GM12878 (cell line): ENCODE data around the gene XPO5. TPM values are rescaled to one million over a fixed set of nuclear protein-coding genes. Genes with fewer than 3 reads are reported as not detected.

Source experiments
- ATAC-seq: fragments of 200-7000 bp; cut with Tn5 transposase; 3 replicates; pipeline ENCODE4 v1.9.1; 2020; ENCODE audit warnings: mild to moderate bottlenecking, moderate library complexity
- BruUV-seq: library from RNA; stranded (reverse); fragments of 400-500 nt; replicated peaks from 2 replicates; lab custom pipeline; 2021; lab: Mats Ljungman, UMichigan
- CTCF ChIA-PET: fragments of 300-600 bp; sonication (Branson Sonifier 250); formaldehyde crosslinking; extraction: SDS; loops from one replicate; lab custom pipeline; 2021; ENCODE audit warnings: inconsistent platforms; lab: Yijun Ruan, JAX
- POLR2A ChIA-PET: fragments of 350-600 bp; formaldehyde crosslinking; extraction: SDS; loops from one replicate; lab custom pipeline; 2021; ENCODE audit warnings: inconsistent platforms; lab: Charles Lee
- RAD21 ChIA-PET: fragments of 300-600 bp; sonication (Branson Sonifier 250); formaldehyde crosslinking; loops from one replicate; lab custom pipeline; 2023; ENCODE audit warnings: antibody characterized with exemption; ENCODE audit not compliant: unreplicated experiment; lab: Charles Lee
- SMC1A ChIA-PET: fragments of 300-600 bp; sonication (Branson Sonifier 250); formaldehyde crosslinking; loops from one replicate; lab custom pipeline; 2023; ENCODE audit not compliant: unreplicated experiment, uncharacterized antibody; lab: Charles Lee
- DNase-seq: peaks from one replicate; pipeline ENCODE4 v3.0.0-alpha.2; 2011; ENCODE audit warnings: low read depth, low spot score
- FAIRE-seq: peaks from 3 replicates; lab custom pipeline; 2011; peaks lifted over from hg19 to GRCh38; lab: Jason Lieb, UNC
- H2AFZ ChIP-seq: 2 replicates; pipeline ENCODE4 v1.6.0; 2011; ENCODE audit warnings: low read depth, low read length, control low read depth; ENCODE audit not compliant: control insufficient read depth
- H3K27ac ChIP-seq: 2 replicates; pipeline ENCODE4 v1.5.1; 2011; ENCODE audit warnings: control low read depth; ENCODE audit not compliant: control insufficient read depth, insufficient read depth
- H3K27me3 ChIP-seq, 2 experiments: replicated peaks in 1 of 2; 2 replicates each; pipeline versions ENCODE4 v1.6.0 to v1.6.1; 2011; ENCODE audit warnings: low read length in 1 of 2; ENCODE audit not compliant: control insufficient read depth in 2 of 2, insufficient read depth in 2 of 2
- H3K36me3 ChIP-seq, 2 experiments: 2 replicates each; pipeline ENCODE4 v1.5.1; 2011; ENCODE audit warnings: low read length in 1 of 2; ENCODE audit not compliant: control insufficient read depth in 2 of 2, insufficient read depth in 2 of 2
- H3K4me1 ChIP-seq: 2 replicates; pipeline ENCODE4 v1.6.1; 2011; ENCODE audit warnings: mild to moderate bottlenecking, low read length, moderate library complexity, mixed read lengths; ENCODE audit not compliant: control insufficient read depth, insufficient read depth
- H3K4me2 ChIP-seq: 2 replicates; pipeline ENCODE4 v1.6.0; 2011; ENCODE audit warnings: control low read depth; ENCODE audit not compliant: control insufficient read depth, insufficient read depth
- H3K4me3 ChIP-seq: fragments of 200-600 bp; sonication (generic); 2 replicates; pipeline ENCODE4 v1.5.1; 2016
- H3K79me2 ChIP-seq: 2 replicates; pipeline ENCODE4 v1.6.0; 2011; ENCODE audit warnings: low read length; ENCODE audit not compliant: control insufficient read depth, insufficient read depth
- H3K9ac ChIP-seq: 2 replicates; pipeline ENCODE4 v1.8.0; 2011; ENCODE audit warnings: low read length, control low read depth, mixed read lengths; ENCODE audit not compliant: control insufficient read depth, insufficient read depth
- H3K9me3 ChIP-seq: replicated peaks from 3 replicates; pipeline ENCODE4 v1.5.1; 2011; ENCODE audit warnings: mild to moderate bottlenecking, low read length; ENCODE audit not compliant: control insufficient read depth, insufficient read depth
- H4K20me1 ChIP-seq: 2 replicates; pipeline ENCODE4 v1.6.0; 2011; ENCODE audit not compliant: control insufficient read depth, insufficient read depth
- E2F4 ChIP-seq: IDR thresholded peaks from 2 replicates; pipeline ENCODE4 v1.6.1; 2012; ENCODE audit warnings: low read depth, low read length, improper control_type of control experiment
- EED ChIP-seq: sonication (generic); IDR thresholded peaks from 2 replicates; pipeline ENCODE4 v1.6.1; 2016; ENCODE audit warnings: antibody characterized with exemption, low read depth
- EP300 ChIP-seq, 2 experiments: fragments of 150-350 bp in 1 of 2; IDR thresholded peaks; 2 replicates each; pipeline ENCODE4 v1.6.1; 2011 to 2012; ENCODE audit warnings: low read depth in 2 of 2, low read length in 2 of 2, borderline replicate concordance in 1 of 2, improper control_type of control experiment in 1 of 2, inconsistent platforms in 1 of 2; ENCODE audit not compliant: control insufficient read depth in 1 of 2
- JUNB ChIP-seq: IDR thresholded peaks from 2 replicates; pipeline ENCODE4 v1.6.1; 2016; ENCODE audit warnings: antibody characterized with exemption, mild to moderate bottlenecking
- MTA2 ChIP-seq: fragments of 450-650 bp; IDR thresholded peaks from 2 replicates; pipeline ENCODE4 v1.6.1; 2016; ENCODE audit warnings: low read depth, mild to moderate bottlenecking, moderate library complexity
- MYB ChIP-seq: fragments of 150-350 bp; IDR thresholded peaks from 2 replicates; pipeline ENCODE4 v1.6.1; 2014; ENCODE audit warnings: mild to moderate bottlenecking, low read depth, low read length, borderline replicate concordance
- NR2C2 ChIP-seq: IDR thresholded peaks from 2 replicates; pipeline ENCODE4 v1.6.1; 2011; ENCODE audit warnings: borderline replicate concordance, low read depth; ENCODE audit not compliant: control insufficient read depth, insufficient read length
- PKNOX1 ChIP-seq: fragments of 450-650 bp; IDR thresholded peaks from 2 replicates; pipeline ENCODE4 v1.6.1; 2016; ENCODE audit warnings: mild to moderate bottlenecking
- PML ChIP-seq: IDR thresholded peaks from 2 replicates; pipeline ENCODE4 v1.6.1; 2012; ENCODE audit warnings: low read length, inconsistent platforms
- SREBF1 ChIP-seq: IDR thresholded peaks from 2 replicates; pipeline ENCODE4 v1.6.1; 2012; ENCODE audit warnings: mild to moderate bottlenecking, low read length
- STAT3 ChIP-seq: IDR thresholded peaks from 2 replicates; pipeline ENCODE4 v1.6.1; 2011; ENCODE audit warnings: low read depth, low read length, improper control_type of control experiment
- SUPT20H ChIP-seq: IDR thresholded peaks from 2 replicates; pipeline ENCODE4 v1.6.1; 2011; ENCODE audit warnings: low read depth, mild to moderate bottlenecking, low read length, moderate library complexity, borderline replicate concordance; ENCODE audit not compliant: control insufficient read depth
- SUZ12 ChIP-seq: fragments of 200-600 bp; sonication (generic); IDR thresholded peaks from one replicate; pipeline ENCODE4 v1.6.1; 2018; ENCODE audit warnings: antibody characterized with exemption, mild to moderate bottlenecking; ENCODE audit not compliant: unreplicated experiment
- ZBED1 ChIP-seq: IDR thresholded peaks from 2 replicates; pipeline ENCODE4 v1.6.1; 2016; ENCODE audit warnings: borderline replicate concordance
- ZSCAN29 ChIP-seq: fragments of 450-650 bp; IDR thresholded peaks from 2 replicates; pipeline ENCODE4 v1.6.1; 2017; ENCODE audit warnings: mild to moderate bottlenecking, moderate library complexity
- WGBS: methylation state at CpG from one replicate; pipeline ENCODE4 v1.1.6; 2016; ENCODE audit warnings: low lambda C conversion rate; ENCODE audit not compliant: insufficient replicate concordance, insufficient coverage; ENCODE audit errors: missing lambda C conversion rate; 5-methylcytosine and 5-hydroxymethylcytosine counted together
- in situ Hi-C: fragments of 300-500 bp; cut with MboI; formaldehyde crosslinking; loops from 9 replicates; pipeline ENCODE4 v1.14.3; 2018; ENCODE audit warnings: mixed read lengths
- intact Hi-C: fragments of 100-400 bp; cut with micrococcal nuclease; formaldehyde crosslinking; loops from one replicate; pipeline ENCODE4 v1.14.2; 2022; ENCODE audit not compliant: unreplicated experiment
- polyA plus RNA-seq, 11 experiments: library from polyadenylated mRNA; depleted of rRNA in 4 of 11; unstranded in 6 of 11; stranded (reverse) in 5 of 11; fragments of >200 nt; fragmentation: Nextera tagmentation in 4 of 11; fragmentation: Illumina TruSeq in 1 of 11; extraction: Ambion mirVana in 4 of 11; extraction: Trizol in 1 of 11; gene quantifications; 1 replicate in 1 of 11; 2 replicates in 10 of 11; pipeline versions ENCODE4 v1.2.1 to v1.2.3, GENCODE V29; 2011 to 2016; ENCODE audit warnings: inconsistent platforms in 2 of 11, missing spikeins in 2 of 11, low read depth in 1 of 11
- total RNA-seq, 4 experiments: library from RNA; depleted of rRNA in 3 of 4; stranded (reverse); fragments of >200 nt in 3 of 4; fragmentation: Illumina TruSeq in 1 of 4; extraction: Trizol in 1 of 4; gene quantifications; 2 replicates each; pipeline versions ENCODE4 v1.2.1 to v1.2.3, GENCODE V29; 2013 to 2021
- TF ChIP-seq, protein P1 (sequence below): fragments of 450-650 bp; IDR thresholded peaks from 2 replicates; pipeline ENCODE4 v1.6.1; 2017; ENCODE audit warnings: borderline replicate concordance

XPO5 gene
- total and polyA plus RNA-seq, 10 of the 15 experiments (the other 5 are each of a cell fraction or from before 2014, with no cell fraction given): 11.3 to 76.0 (median 41.6) TPM

DNA sequence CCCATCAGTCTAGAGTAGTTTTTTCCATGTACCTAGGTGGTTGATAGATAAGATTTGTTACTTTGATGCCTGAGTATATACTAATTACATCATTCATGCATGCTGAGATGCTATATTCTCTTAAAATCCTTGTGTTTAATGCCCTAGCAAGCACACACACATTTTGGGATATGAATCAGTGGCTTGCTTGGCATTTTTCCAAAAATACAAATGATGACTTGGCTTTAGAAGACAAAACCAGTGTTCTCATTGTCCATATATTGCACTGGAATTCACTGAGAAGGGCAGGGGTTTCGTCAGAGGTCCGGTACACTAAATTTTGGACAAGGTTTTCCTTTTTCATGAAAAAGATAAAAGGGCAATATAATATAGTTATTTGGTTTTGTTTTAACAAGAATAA is 28.3 kb upstream of the XPO5 start:
- CTCF ChIA-PET: interaction anchor here (1.5 kb wide), 1 partner anchor 9 kb away, joined by 3 read pairs; no protein-coding TSS in a partner anchor
- POLR2A ChIA-PET: no interaction called here
- FAIRE-seq: no peak

More for the DNA sequence above, 28.3 kb upstream of the XPO5 start:
- Histone ChIP-seq H3K4me2 (no peak overlapping the region), H3K4me3 (no peak overlapping the region), H2AFZ (no peak overlapping the region), H3K27me3 (no peaks in the 10 kb centered on the region), H3K79me2 (no peaks in the 10 kb centered on the region), H3K36me3 (peaks cover 3 to 32% of the 10 kb centered on the region in 2 experiments), H3K9me3 (no peaks in the 10 kb centered on the region), H4K20me1 (no peaks in the 10 kb centered on the region), H3K27ac (no peak overlapping the region), H3K9ac (no peak overlapping the region), H3K4me1 (no peaks in the 10 kb centered on the region)
- RAD21 ChIA-PET: interaction anchor here (0.9 kb wide), 1 partner anchor 26 kb away, joined by 3 read pairs; no protein-coding TSS in a partner anchor
- no peak for ATAC-seq
- in situ Hi-C loops: no loop called here
- intact Hi-C loops: no loop called here
- DNase-seq: no peak
- no TSS peak for BruUV-seq
- SMC1A ChIA-PET: interaction anchor here (0.6 kb wide), 1 partner anchor 20 kb away, joined by 3 read pairs; no protein-coding TSS in a partner anchor
- TF ChIP-seq SREBF1 (no peak), PML (no peak), EED (no peak), EP300 (IDR thresholded peaks at IDR 0.05; ENCODE audit: borderline replicate concordance in 1 of 2, control insufficient read depth in 1 of 2, low read depth in 2 of 2, low read length in 2 of 2) (no peak), STAT3 (no peak), ZBED1 (no peak), MYB (no peak), JUNB (no peak), E2F4 (no peak), SUPT20H (no peak), SUZ12 (no peak), NR2C2 (no peak), MTA2 (no peak), PKNOX1 (no peak), ZSCAN29 (no peak)
- TF ChIP-seq, protein P1, sequence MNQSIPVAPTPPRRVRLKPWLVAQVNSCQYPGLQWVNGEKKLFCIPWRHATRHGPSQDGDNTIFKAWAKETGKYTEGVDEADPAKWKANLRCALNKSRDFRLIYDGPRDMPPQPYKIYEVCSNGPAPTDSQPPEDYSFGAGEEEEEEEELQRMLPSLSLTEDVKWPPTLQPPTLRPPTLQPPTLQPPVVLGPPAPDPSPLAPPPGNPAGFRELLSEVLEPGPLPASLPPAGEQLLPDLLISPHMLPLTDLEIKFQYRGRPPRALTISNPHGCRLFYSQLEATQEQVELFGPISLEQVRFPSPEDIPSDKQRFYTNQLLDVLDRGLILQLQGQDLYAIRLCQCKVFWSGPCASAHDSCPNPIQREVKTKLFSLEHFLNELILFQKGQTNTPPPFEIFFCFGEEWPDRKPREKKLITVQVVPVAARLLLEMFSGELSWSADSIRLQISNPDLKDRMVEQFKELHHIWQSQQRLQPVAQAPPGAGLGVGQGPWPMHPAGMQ: no peak
- WGBS: 98% methylated on average over 2 of the region's 2 CpGs
